ENCODE results near the gene SH3PXD2B. TPM values are rescaled to one million over a fixed set of nuclear protein-coding genes. Genes with fewer than 3 reads are reported as not detected.

The SH3PXD2B gene
- total RNA-seq, 1 donor from 2014 or later, result 39.8 TPM

Other genes starting within 250 kb of the SH3PXD2B start
- 14.6 TPM for gene UBTD2, start 170.8 kb downstream of the SH3PXD2B start, total RNA-seq
- 35.0 TPM for gene NEURL1B, start 186.7 kb upstream of the SH3PXD2B start, total RNA-seq

Data from ureter (tissue), 1 donor.